GM06990 (cell line): ENCODE results near the gene UBE3B.

Experiments
- DNase-seq: peaks from one replicate; pipeline ENCODE4 v3.0.0-alpha.2; 2011; ENCODE audit not compliant: insufficient read length; ENCODE audit errors: extremely low read depth
- H3K27me3 ChIP-seq: replicated peaks from 2 replicates; pipeline ENCODE4 v1.6.0; 2011; ENCODE audit warnings: low read length; ENCODE audit not compliant: control insufficient read depth, insufficient read depth
- H3K36me3 ChIP-seq: 2 replicates; pipeline ENCODE4 v1.5.1; 2011; ENCODE audit warnings: low read length; ENCODE audit not compliant: control insufficient read depth, insufficient read depth
- H3K4me3 ChIP-seq: replicated peaks from 2 replicates; pipeline ENCODE4 v1.5.1; 2011; ENCODE audit warnings: low read depth, mild to moderate bottlenecking, control low read depth, low read length
- CTCF ChIP-seq: IDR thresholded peaks from 2 replicates; pipeline ENCODE4 v1.5.1; 2011; ENCODE audit warnings: low read length, control low read depth, mild to moderate bottlenecking, inconsistent platforms; ENCODE audit not compliant: insufficient read depth, poor library complexity, severe bottlenecking

UBE3B gene

GRCh38 chr12:109561711-109562030, 84.2 kb downstream of the UBE3B start:
- no peak for TF ChIP-seq CTCF
- no peak overlapping the region for H3K4me3 ChIP-seq
- no peaks in the 10 kb centered on the region for H3K27me3 ChIP-seq
- no peak for DNase-seq
- peaks cover 27% of the 10 kb centered on the region for H3K36me3 ChIP-seq

- no peak overlapping the region for H3K4me3 ChIP-seq
- DNase-seq, result no peak
- H3K27me3 ChIP-seq, result no peaks in the 10 kb centered on the region
- TF ChIP-seq CTCF, result no peak
- peaks cover 26% of the 10 kb centered on the region for H3K36me3 ChIP-seq
These were observed 85.4 kb downstream of the UBE3B start for GRCh38 chr12:109562871-109563270.

- Histone ChIP-seq H3K27me3 (no peaks in the 10 kb centered on the region), H3K4me3 (no peak overlapping the region), H3K36me3 (peaks cover 30% of the 10 kb centered on the region)
- DNase-seq, result no peak
- TF ChIP-seq CTCF, result no peak
These were observed 86.2 kb downstream of the UBE3B start for GRCh38 chr12:109563291-109564284.

GRCh38 chr12:109566424-109566823, 89.0 kb downstream of the UBE3B start:
- TF ChIP-seq CTCF, result no peak
- Histone ChIP-seq H3K4me3 (no peak overlapping the region), H3K36me3 (peaks cover 32% of the 10 kb centered on the region), H3K27me3 (no peaks in the 10 kb centered on the region)
- DNase-seq, result no peak

- no peak for TF ChIP-seq CTCF
- DNase-seq, result no peak
- H3K4me3 ChIP-seq, result no peak overlapping the region
- peaks cover 26% of the 10 kb centered on the region for H3K36me3 ChIP-seq
- H3K27me3 ChIP-seq, result no peaks in the 10 kb centered on the region
These were observed 89.9 kb downstream of the UBE3B start for GRCh38 chr12:109567296-109567695.
